Measurements from ENCODE around the gene C8A.

Gene C8A

GRCh38 chr1:56964349-56965017, 109.9 kb downstream of the C8A start:
- Mint-ChIP-seq H3K4me1 (ENCODE audit: low read depth) (no peaks in the 10 kb centered on the region), H3K4me3 (no peak overlapping the region), H3K9me3 (no peaks in the 10 kb centered on the region), H3K27me3 (ENCODE audit: low read depth) (no peaks in the 10 kb centered on the region), H3K36me3 (ENCODE audit: low read depth) (no peaks in the 10 kb centered on the region), H3K27ac (no peak overlapping the region)
- no peak for DNase-seq (ENCODE audit: low spot score)

GRCh38 chr1:56965191-56965590, 110.6 kb downstream of the C8A start:
- H3K27ac Mint-ChIP-seq = no peak overlapping the region
- H3K27me3 Mint-ChIP-seq (ENCODE audit: low read depth) = no peaks in the 10 kb centered on the region
- no peaks in the 10 kb centered on the region for H3K4me1 Mint-ChIP-seq (ENCODE audit: low read depth)
- no peak overlapping the region for H3K4me3 Mint-ChIP-seq
- DNase-seq (ENCODE audit: low spot score) = no peak
- H3K9me3 Mint-ChIP-seq = no peaks in the 10 kb centered on the region
- H3K36me3 Mint-ChIP-seq (ENCODE audit: low read depth) = no peaks in the 10 kb centered on the region

DNA sequence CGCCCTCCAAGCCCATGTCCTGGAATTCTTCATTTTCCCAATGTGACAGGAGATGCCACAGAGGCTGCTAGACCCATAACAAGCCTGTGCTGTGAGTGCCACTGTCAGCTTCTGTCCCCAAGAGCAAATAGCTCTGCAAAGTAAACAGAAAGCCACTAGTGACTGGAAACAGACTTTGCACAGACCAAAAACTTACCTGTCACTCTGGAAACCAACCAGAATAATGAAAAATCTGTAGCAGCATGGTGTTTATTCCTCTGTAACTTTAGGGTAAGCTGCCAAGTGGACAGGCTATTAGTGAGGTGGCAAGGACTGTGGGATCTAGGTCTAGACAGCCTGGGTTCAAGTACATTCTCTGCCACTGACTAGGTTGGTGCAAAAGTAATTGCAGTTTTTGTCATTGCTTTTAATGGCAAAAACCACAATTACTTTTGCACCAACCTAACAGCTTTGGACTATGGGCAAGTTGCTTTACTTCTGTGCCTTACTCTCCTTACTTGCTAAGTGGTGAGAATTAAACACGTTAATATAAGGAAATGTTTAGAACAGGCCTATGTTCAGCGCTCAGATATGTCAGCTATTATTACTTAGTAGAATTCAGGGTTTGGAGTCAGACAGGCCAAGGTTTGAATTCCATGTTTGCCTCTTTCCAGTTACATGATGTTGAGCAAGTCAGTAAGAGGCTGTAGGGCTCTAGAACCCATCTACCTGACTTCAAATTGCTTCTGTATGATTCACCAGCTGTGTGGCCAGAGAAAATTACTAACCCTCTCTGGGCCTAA, 111.5 kb downstream of the C8A start, which contains the start of gene C8B:
Gene C8B, minus strand, starts transcription at position 100 of the 782 bp plus-strand sequence. Its CDS starts 67 bp downstream, at position 33.
- H3K4me3 Mint-ChIP-seq = no peak within 1 kb of the TSS

DNA sequence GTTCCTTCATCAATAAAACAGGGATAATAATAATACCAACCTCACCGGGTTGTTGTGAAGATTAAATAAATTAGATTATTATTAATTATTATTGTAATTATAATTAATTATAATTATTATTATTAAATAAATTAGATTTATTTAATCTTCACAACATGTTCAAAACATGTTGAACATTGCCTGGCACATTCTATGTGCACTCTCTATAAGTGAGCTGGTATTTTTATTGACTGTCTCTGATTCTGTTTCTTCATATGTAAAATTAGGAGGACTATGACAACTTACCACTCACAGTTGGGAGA, 112.1 kb downstream of the C8A start:
- H3K4me3 Mint-ChIP-seq = no peak overlapping the region
- H3K4me1 Mint-ChIP-seq (ENCODE audit: low read depth) = no peaks in the 10 kb centered on the region
- H3K36me3 Mint-ChIP-seq (ENCODE audit: low read depth) = no peaks in the 10 kb centered on the region
- no peaks in the 10 kb centered on the region for H3K9me3 Mint-ChIP-seq
- no peak overlapping the region for H3K27ac Mint-ChIP-seq
- DNase-seq (ENCODE audit: low spot score) = no peak
- H3K27me3 Mint-ChIP-seq (ENCODE audit: low read depth) = no peaks in the 10 kb centered on the region

More for the DNA sequence above, 111.5 kb downstream of the C8A start, which contains the start of gene C8B:
- H3K27me3 Mint-ChIP-seq (ENCODE audit: low read depth) = no peaks in the 10 kb centered on the region
- H3K4me1 Mint-ChIP-seq (ENCODE audit: low read depth) = no peaks in the 10 kb centered on the region
- no peaks in the 10 kb centered on the region for H3K36me3 Mint-ChIP-seq (ENCODE audit: low read depth)
- no peaks in the 10 kb centered on the region for H3K9me3 Mint-ChIP-seq
- no peak within 1 kb of the TSS for H3K27ac Mint-ChIP-seq
- DNase-seq (ENCODE audit: low spot score) = no peak

DNA sequence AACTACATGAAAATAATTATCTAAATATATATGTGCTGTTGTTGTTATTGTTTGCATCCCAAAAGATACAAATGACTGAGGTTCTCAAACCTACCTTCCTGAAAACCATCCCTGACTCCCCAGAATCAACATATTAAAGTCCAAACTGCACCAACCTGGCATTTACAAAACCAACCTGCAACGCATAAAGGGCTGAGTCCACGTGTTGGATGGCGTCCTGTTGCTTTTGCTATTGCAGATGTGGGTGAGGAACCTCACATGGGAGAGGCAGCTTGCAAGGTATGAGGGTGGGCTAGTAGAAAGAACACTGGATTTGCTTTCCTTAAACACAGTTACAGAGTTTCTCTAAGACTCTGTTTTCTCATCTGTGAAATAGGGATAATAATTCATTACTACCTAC, 112.8 kb downstream of the C8A start:
- H3K36me3 Mint-ChIP-seq (ENCODE audit: low read depth) = no peaks in the 10 kb centered on the region
- H3K4me1 Mint-ChIP-seq (ENCODE audit: low read depth) = no peaks in the 10 kb centered on the region
- H3K27me3 Mint-ChIP-seq (ENCODE audit: low read depth) = no peaks in the 10 kb centered on the region
- no peak for DNase-seq (ENCODE audit: low spot score)
- H3K27ac Mint-ChIP-seq = no peak overlapping the region
- H3K4me3 Mint-ChIP-seq = no peak overlapping the region
- no peaks in the 10 kb centered on the region for H3K9me3 Mint-ChIP-seq
